Smooth muscle cell (in vitro differentiated cells): ENCODE results near the gene PXN. TPM values are rescaled to one million over a fixed set of nuclear protein-coding genes. Genes with fewer than 3 reads are reported as not detected.

Experiments
- DNase-seq: peaks from one replicate; lab custom pipeline; 2025; ENCODE audit not compliant: unreplicated experiment; lab: John Stamatoyannopoulos, UW
- H2AFZ ChIP-seq: fragments of 200-600 bp; sonication (generic); 2 replicates; pipeline ENCODE4 v1.6.0; 2016; ENCODE audit warnings: antibody characterized with exemption, low read depth, mild to moderate bottlenecking
- H3F3A ChIP-seq: fragments of 200-600 bp; sonication (generic); 2 replicates; pipeline ENCODE4 v1.6.0; 2017; ENCODE audit warnings: antibody characterized with exemption, low read depth
- H3K27ac ChIP-seq: fragments of 200-600 bp; sonication (generic); 2 replicates; pipeline ENCODE4 v1.5.1; 2016; ENCODE audit warnings: low read depth, mild to moderate bottlenecking
- H3K27me3 ChIP-seq: fragments of 200-600 bp; sonication (generic); 2 replicates; pipeline ENCODE4 v1.6.1; 2016; ENCODE audit warnings: low read depth, mild to moderate bottlenecking
- H3K36me3 ChIP-seq: fragments of 200-600 bp; sonication (generic); 2 replicates; pipeline ENCODE4 v1.5.1; 2016; ENCODE audit warnings: low read depth
- H3K4me1 ChIP-seq: fragments of 200-600 bp; sonication (generic); 2 replicates; pipeline ENCODE4 v1.5.1; 2016; ENCODE audit warnings: low read depth
- H3K4me2 ChIP-seq: fragments of 200-600 bp; sonication (generic); 2 replicates; pipeline ENCODE4 v1.6.0; 2016; ENCODE audit warnings: mild to moderate bottlenecking
- H3K4me3 ChIP-seq: fragments of 200-600 bp; sonication (generic); 2 replicates; pipeline ENCODE4 v1.5.1; 2016; ENCODE audit warnings: mild to moderate bottlenecking
- H3K79me2 ChIP-seq: fragments of 200-600 bp; sonication (generic); 2 replicates; pipeline ENCODE4 v1.6.0; 2016; ENCODE audit warnings: low read depth, mild to moderate bottlenecking
- H3K9ac ChIP-seq: fragments of 200-600 bp; sonication (generic); 2 replicates; pipeline ENCODE4 v1.6.0; 2016; ENCODE audit warnings: low read depth
- H3K9me3 ChIP-seq: fragments of 200-600 bp; sonication (generic); replicated peaks from 2 replicates; pipeline ENCODE4 v1.5.1; 2016; ENCODE audit warnings: low read depth
- H4K20me1 ChIP-seq: fragments of 200-600 bp; sonication (generic); 2 replicates; pipeline ENCODE4 v1.6.0; 2016; ENCODE audit warnings: low read depth
- WGBS: methylation state at CpG from one replicate; pipeline ENCODE4 v1.1.7; 2016; ENCODE audit warnings: low lambda C conversion rate; 5-methylcytosine and 5-hydroxymethylcytosine counted together
- polyA plus RNA-seq: library from polyadenylated mRNA; unstranded; fragments of >200 nt; fragmentation: Nextera tagmentation; extraction: Ambion mirVana; gene quantifications from 2 replicates; pipeline ENCODE4 v1.2.1, GENCODE V29; 2016
- total RNA-seq: library from RNA; depleted of rRNA; stranded (reverse); fragments of >200 nt; gene quantifications from 2 replicates; pipeline ENCODE4 v1.2.3, GENCODE V29; 2014
- TF ChIP-seq, protein P1 (sequence below): fragments of 200-600 bp; sonication (generic); IDR thresholded peaks from 2 replicates; pipeline ENCODE4 v1.5.1; 2017; ENCODE audit warnings: borderline replicate concordance, mild to moderate bottlenecking, antibody characterized with exemption; ENCODE audit not compliant: insufficient read depth, poor library complexity, severe bottlenecking

Gene PXN
- total and polyA plus RNA-seq, 2 experiments from 2014 or later, result 17.2 to 27.0 TPM

DNA sequence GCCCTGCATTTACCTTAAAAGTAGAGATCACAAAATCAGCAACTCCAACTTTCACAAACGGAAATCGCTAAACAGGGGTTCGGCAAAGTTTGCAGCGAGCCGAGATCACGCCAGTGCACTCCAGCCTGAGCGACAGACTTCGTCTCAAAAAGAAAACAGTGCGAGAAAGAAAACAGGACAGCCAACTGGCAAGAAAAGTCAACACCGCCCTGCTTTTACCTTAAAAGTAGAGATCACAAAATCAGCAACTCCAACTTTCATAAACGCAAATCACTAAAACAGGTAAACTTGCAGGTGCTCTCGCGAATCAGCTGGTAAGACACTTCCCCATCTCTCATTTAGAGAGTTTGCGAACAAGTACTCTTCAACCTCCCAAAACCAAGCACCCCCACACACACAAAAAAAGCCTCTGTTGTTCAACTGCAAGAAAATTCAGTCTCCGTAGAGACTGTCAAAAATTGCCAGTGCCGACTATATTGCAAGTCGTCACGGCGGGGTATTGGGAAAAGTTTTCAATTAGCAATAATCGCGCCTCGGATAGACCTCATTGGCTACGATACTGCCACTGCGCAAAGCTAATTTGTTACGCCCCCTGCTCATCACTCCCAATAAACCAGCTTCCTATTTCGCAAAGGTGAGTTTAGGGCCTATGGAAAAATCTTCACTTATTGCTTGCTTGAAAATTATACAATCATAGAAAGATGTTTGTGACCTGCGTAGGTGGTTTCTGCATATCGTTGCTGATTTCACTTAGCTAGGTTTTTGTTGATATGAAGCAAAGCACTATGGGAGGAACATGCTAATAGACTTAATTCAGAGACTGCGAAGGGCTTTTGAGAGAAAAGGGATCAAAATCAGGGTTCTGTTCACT, 27.4 kb upstream of the PXN start, which contains the start of gene RNU4-1:
TSS of gene RNU4-1 (minus strand) at position 577 of the 871 bp plus-strand sequence.
- H3K27ac ChIP-seq, result peak within 1 kb of the TSS; percentile 100
- peak within 1 kb of the TSS; percentile 89 for H2AFZ ChIP-seq
- H3K9ac ChIP-seq, result peak within 1 kb of the TSS; percentile 99
- peaks cover 5% of the 10 kb centered on the region for H3K4me1 ChIP-seq
- no peaks in the 10 kb centered on the region for H4K20me1 ChIP-seq
- no peaks in the 10 kb centered on the region for H3K27me3 ChIP-seq
- peak within 1 kb of the TSS; percentile 86 for H3K4me2 ChIP-seq
- TF ChIP-seq, protein P1, sequence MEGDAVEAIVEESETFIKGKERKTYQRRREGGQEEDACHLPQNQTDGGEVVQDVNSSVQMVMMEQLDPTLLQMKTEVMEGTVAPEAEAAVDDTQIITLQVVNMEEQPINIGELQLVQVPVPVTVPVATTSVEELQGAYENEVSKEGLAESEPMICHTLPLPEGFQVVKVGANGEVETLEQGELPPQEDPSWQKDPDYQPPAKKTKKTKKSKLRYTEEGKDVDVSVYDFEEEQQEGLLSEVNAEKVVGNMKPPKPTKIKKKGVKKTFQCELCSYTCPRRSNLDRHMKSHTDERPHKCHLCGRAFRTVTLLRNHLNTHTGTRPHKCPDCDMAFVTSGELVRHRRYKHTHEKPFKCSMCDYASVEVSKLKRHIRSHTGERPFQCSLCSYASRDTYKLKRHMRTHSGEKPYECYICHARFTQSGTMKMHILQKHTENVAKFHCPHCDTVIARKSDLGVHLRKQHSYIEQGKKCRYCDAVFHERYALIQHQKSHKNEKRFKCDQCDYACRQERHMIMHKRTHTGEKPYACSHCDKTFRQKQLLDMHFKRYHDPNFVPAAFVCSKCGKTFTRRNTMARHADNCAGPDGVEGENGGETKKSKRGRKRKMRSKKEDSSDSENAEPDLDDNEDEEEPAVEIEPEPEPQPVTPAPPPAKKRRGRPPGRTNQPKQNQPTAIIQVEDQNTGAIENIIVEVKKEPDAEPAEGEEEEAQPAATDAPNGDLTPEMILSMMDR, result no peak
- no peaks in the 10 kb centered on the region for H3K9me3 ChIP-seq
- peak; percentile 45 for DNase-seq
- peaks cover 5% of the 10 kb centered on the region for H3F3A ChIP-seq
- H3K79me2 ChIP-seq, result no peaks in the 10 kb centered on the region
- WGBS, result under 1% methylated on average over 29 of the region's 29 CpGs
- peak within 1 kb of the TSS; percentile 64 for H3K4me3 ChIP-seq
- H3K36me3 ChIP-seq, result no peaks in the 10 kb centered on the region

- Histone ChIP-seq H3K9ac (peak overlapping the region; percentile 99), H3K4me3 (peak overlapping the region; percentile 64), H3K79me2 (no peaks in the 10 kb centered on the region), H3K4me1 (peaks cover 5% of the 10 kb centered on the region), H3K9me3 (no peaks in the 10 kb centered on the region), H4K20me1 (no peaks in the 10 kb centered on the region), H2AFZ (no peak overlapping the region), H3K36me3 (no peaks in the 10 kb centered on the region), H3K27me3 (no peaks in the 10 kb centered on the region), H3K4me2 (peak overlapping the region; percentile 86), H3K27ac (peak overlapping the region; percentile 100), H3F3A (peaks cover 5% of the 10 kb centered on the region)
- DNase-seq, result no peak
- TF ChIP-seq, protein P1, result no peak
- 0% methylated on average over 16 of the region's 17 CpGs for WGBS
Measured at GRCh38 chr12:120292411-120292660, 26.8 kb upstream of the PXN start.

DNA sequence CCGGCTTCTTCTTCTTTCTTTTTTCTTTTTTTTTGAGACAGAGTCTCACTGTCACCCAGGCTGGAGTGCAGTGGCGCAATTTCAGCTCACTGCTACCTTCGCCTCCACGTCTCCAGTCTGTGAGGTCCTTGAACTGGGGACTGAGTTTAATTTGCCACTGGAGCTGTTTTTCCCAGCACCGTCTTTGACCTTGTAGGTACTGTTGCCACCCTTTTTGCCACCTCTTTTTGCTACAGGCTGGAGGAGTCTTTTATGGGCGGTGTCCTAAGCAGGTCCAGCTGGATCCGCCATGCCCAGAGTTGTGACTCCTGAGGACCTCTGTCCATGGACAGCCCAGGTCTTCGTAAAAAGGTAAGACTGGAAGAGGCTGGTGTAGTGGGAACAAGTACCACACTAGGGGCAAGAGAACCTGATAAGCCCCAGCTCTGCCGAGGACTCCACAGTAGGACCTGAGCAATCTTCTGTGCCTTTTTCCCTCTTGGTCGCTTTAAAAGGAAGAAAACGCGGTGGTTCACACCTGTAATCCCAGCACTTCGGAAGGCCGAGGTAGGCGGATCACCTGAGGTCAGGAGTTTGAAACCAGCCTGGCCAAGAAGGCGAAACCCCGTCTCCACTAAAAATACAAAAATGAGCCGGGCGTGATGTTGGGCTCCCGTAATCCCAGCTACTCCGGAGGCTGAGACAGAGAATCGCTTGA, 25.2 kb upstream of the PXN start:
- H3K36me3 ChIP-seq, result no peaks in the 10 kb centered on the region
- H3F3A ChIP-seq, result peaks cover 5% of the 10 kb centered on the region
- TF ChIP-seq, protein P1, result no peak
- WGBS, result 42% methylated on average over 22 of the region's 22 CpGs
- H2AFZ ChIP-seq, result no peak overlapping the region
- peaks cover 8% of the 10 kb centered on the region for H3K4me1 ChIP-seq
- no peaks in the 10 kb centered on the region for H3K79me2 ChIP-seq
- H3K4me3 ChIP-seq, result peak overlapping the region; percentile 20
- no peak for DNase-seq
- H3K4me2 ChIP-seq, result peak overlapping the region; percentile 63
- no peaks in the 10 kb centered on the region for H4K20me1 ChIP-seq
- H3K27me3 ChIP-seq, result no peaks in the 10 kb centered on the region
- H3K9me3 ChIP-seq, result no peaks in the 10 kb centered on the region
- no peak overlapping the region for H3K9ac ChIP-seq
- peak overlapping the region; percentile 100 for H3K27ac ChIP-seq
